ENCODE data around the gene SSNA1.

DNA sequence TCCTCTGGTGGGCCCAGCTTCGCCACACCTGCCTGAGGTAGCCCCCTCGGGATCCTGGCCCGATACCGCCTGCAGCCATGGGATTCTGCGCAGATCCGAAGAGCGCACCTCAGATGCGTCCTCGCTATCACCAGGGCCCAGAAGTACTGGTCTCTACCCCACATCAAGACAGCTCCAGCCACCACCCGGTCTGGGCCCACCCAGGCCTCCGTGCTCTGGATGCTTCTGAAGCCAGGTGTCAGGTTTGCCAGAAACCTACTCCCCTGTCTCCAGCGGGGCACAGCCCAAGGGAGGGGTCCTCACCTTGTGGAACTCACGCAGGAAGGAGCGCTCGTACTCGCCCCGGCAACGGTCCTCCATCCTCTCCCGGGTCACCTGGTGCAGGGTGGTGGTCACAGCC lies 2.6 kb upstream of the SSNA1 start:
- TF ChIP-seq, protein P1, sequence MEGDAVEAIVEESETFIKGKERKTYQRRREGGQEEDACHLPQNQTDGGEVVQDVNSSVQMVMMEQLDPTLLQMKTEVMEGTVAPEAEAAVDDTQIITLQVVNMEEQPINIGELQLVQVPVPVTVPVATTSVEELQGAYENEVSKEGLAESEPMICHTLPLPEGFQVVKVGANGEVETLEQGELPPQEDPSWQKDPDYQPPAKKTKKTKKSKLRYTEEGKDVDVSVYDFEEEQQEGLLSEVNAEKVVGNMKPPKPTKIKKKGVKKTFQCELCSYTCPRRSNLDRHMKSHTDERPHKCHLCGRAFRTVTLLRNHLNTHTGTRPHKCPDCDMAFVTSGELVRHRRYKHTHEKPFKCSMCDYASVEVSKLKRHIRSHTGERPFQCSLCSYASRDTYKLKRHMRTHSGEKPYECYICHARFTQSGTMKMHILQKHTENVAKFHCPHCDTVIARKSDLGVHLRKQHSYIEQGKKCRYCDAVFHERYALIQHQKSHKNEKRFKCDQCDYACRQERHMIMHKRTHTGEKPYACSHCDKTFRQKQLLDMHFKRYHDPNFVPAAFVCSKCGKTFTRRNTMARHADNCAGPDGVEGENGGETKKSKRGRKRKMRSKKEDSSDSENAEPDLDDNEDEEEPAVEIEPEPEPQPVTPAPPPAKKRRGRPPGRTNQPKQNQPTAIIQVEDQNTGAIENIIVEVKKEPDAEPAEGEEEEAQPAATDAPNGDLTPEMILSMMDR (IDR thresholded peaks at IDR 0.05): no peak
- TF ChIP-seq POLR2A (IDR thresholded peaks at IDR 0.05): no peak

Measured in thyroid gland (tissue), 4 donors.